ENCODE results near the gene ARMC3. TPM values are rescaled to one million over a fixed set of nuclear protein-coding genes. Genes with fewer than 3 reads are reported as not detected.

Gene ARMC3
- total and polyA plus RNA-seq, 9 donors: 1.6 to 39.8 (median 3.0) TPM; not detected in 4

- Histone ChIP-seq H3K27ac (no peak overlapping the region), H3K9me3 (no peaks in the 10 kb centered on the region), H3K27me3 (no peaks in the 10 kb centered on the region), H3K36me3 (no peaks in the 10 kb centered on the region), H3K4me1 (ENCODE audit: insufficient read depth) (no peaks in the 10 kb centered on the region), H3K4me3 (no peak overlapping the region)
- no peak for DNase-seq
- 77 to 93% (median 85%) methylated on average over 1 of the region's 1 CpG for WGBS, 3 donors
- TF ChIP-seq EP300 (IDR thresholded peaks at IDR 0.05): no peak
- no peak for TF ChIP-seq CTCF (IDR thresholded peaks at IDR 0.05)
- no peak for TF ChIP-seq POLR2A (IDR thresholded peaks at IDR 0.05)
- intact Hi-C loops (cut with DNase I): no loop called here
Measured at GRCh38 chr10:22976534-22976933, 48.7 kb downstream of the ARMC3 start.

- no peak for DNase-seq
- Histone ChIP-seq H3K36me3 (no peaks in the 10 kb centered on the region), H3K27me3 (no peaks in the 10 kb centered on the region)
Measured at GRCh38 chr10:22977751-22978150, 49.9 kb downstream of the ARMC3 start.

GRCh38 chr10:22978287-22978686 is 50.4 kb downstream of the ARMC3 start:
- Histone ChIP-seq H3K4me3 (no peak overlapping the region), H3K9me3 (no peaks in the 10 kb centered on the region), H3K27me3 (no peaks in the 10 kb centered on the region), H3K36me3 (no peaks in the 10 kb centered on the region), H3K4me1 (ENCODE audit: insufficient read depth) (no peaks in the 10 kb centered on the region), H3K27ac (no peak overlapping the region)
- DNase-seq: no peak
- intact Hi-C loops (cut with DNase I): no loop called here
- 34 to 54% (median 47%) methylated on average over 2 of the region's 2 CpGs for WGBS, 3 donors
- TF ChIP-seq CTCF (IDR thresholded peaks at IDR 0.05) (no peak), EP300 (IDR thresholded peaks at IDR 0.05) (no peak), POLR2A (IDR thresholded peaks at IDR 0.05) (no peak)

More at GRCh38 chr10:22977751-22978150, 49.9 kb downstream of the ARMC3 start:
- WGBS, 3 donors: 89 to 95% (median 94%) methylated on average over 1 of the region's 1 CpG
- Histone ChIP-seq H3K27ac (no peak overlapping the region), H3K9me3 (no peaks in the 10 kb centered on the region), H3K4me1 (ENCODE audit: insufficient read depth) (no peaks in the 10 kb centered on the region), H3K4me3 (no peak overlapping the region)
- TF ChIP-seq EP300 (IDR thresholded peaks at IDR 0.05): no peak
- TF ChIP-seq CTCF (IDR thresholded peaks at IDR 0.05): no peak
- no peak for TF ChIP-seq POLR2A (IDR thresholded peaks at IDR 0.05)
- intact Hi-C loops (cut with DNase I): no loop called here

- no peaks in the 10 kb centered on the region for H3K27me3 ChIP-seq
- WGBS, 3 donors: 57 to 71% (median 67%) methylated on average over 1 of the region's 1 CpG
- TF ChIP-seq EP300 (IDR thresholded peaks at IDR 0.05): no peak
- no peak for TF ChIP-seq POLR2A (IDR thresholded peaks at IDR 0.05)
- no peak for TF ChIP-seq CTCF (IDR thresholded peaks at IDR 0.05)
- no peaks in the 10 kb centered on the region for H3K9me3 ChIP-seq
- H3K4me3 ChIP-seq: no peak overlapping the region
- H3K36me3 ChIP-seq: no peaks in the 10 kb centered on the region
- no peak overlapping the region for H3K27ac ChIP-seq
- DNase-seq: no peak
- H3K4me1 ChIP-seq (ENCODE audit: insufficient read depth): no peaks in the 10 kb centered on the region
- intact Hi-C loops (cut with DNase I): no loop called here
Measured at GRCh38 chr10:22978918-22979317, 51.1 kb downstream of the ARMC3 start.

Measured in ovary (tissue), 9 donors.